HG03159 (cell line): ENCODE results near the gene ARID5B.

Experiments used
- ATAC-seq: cut with Tn5 transposase; IDR thresholded peaks from one replicate; pipeline ENCODE4 v1.9.1; 2021; ENCODE audit warnings: mild to moderate bottlenecking, moderate library complexity; ENCODE audit not compliant: unreplicated experiment

Gene ARID5B

GRCh38 chr10:62069452-62070178 is 168.1 kb downstream of the ARID5B start:
- no peak for ATAC-seq

DNA sequence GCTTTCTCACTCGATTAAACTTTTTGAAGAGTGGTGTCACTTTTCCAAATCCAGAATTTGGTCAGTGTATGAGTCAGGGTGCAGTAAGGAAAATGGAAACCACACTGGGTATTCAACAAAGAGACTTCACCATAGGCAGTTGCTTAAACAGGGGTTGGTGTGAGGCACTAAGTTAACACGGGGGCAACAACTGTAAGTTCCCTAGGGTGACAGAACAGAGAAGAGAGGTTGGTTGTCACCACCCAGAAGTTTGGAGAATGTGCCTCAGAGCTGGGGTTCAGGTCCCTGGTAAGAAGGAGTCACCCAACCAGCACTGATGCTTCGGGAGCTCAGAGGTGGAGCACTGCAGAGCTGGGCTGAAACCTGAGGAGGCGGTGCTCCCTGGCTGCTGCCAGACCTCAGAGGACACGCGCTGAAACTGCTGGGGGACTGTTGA is 170.4 kb downstream of the ARID5B start:
- no peak for ATAC-seq

DNA sequence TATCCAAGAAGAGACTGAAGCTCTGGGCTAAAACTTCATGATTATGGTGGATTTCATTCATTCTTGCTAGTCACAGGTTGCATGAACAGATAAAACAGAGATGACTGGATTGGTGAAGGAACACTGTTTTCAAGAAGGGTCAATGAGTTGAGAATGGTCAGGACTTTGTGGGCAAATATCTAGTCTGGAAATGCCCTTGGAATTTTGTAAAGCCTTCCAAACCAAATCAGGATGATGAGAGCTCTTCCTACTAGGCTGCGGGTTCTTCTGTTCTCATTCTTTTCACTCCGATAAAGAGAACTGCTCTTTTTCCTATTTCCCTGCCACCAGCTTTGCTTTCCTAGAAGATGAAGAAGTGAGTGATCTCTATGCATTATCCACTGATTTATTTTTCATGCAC is 171.4 kb downstream of the ARID5B start:
- no peak for ATAC-seq

GRCh38 chr10:62073429-62073828 is 171.9 kb downstream of the ARID5B start:
- no peak for ATAC-seq

GRCh38 chr10:62075414-62075813 is 173.9 kb downstream of the ARID5B start:
- no peak for ATAC-seq

- ATAC-seq: no peak
These were observed 174.4 kb downstream of the ARID5B start for GRCh38 chr10:62075912-62076311.

DNA sequence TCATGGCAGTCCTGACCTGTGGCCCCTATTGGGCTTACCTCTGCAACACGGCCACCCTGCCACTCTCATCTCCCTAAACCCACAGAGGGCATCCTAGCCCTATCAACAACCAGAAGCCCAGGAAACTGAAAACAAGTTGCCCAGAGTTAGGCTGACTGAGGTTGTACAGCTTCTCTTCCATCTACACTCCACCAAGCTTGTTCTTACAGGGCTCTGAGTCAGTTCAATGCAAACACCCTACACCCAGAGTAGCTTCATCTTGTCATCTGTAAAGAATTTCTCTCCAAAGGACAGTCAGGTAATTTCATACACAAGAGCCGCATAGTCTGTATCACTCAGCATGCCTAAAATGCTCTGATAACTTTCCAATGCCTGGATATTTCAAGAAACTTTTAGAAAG is 175.4 kb downstream of the ARID5B start:
- ATAC-seq: no peak

DNA sequence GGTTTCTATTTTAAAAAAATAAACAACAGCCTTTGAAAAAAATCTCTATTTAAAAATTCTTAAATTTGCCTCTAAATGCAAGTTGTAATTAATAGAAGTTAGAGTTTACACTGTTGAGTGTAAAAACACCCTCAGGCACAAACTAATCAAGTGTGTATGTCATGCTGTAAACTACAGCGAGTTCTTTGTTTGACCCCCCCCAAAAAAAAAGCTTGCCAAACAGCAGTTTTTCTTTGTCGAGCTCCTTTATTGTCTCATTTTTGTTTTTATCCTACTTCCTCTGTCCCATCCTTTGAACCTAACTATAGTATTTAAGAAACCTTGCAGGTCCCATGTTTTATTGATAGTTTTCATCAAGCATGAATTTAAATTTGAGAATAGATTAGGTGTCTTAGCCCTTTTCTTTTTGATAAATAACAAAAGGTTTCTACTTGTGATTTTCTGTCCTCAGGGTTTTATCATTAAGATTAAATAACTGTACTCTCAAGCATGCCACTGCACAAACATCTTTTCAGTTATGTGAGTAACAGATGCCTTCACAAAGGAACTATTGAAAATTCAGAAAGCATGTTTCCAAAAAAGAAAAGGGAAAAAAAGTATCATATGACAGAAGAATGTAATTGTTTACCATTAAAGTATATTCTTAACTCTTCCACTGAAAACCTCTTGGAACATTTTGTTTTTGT is 176.0 kb downstream of the ARID5B start:
- no peak for ATAC-seq

DNA sequence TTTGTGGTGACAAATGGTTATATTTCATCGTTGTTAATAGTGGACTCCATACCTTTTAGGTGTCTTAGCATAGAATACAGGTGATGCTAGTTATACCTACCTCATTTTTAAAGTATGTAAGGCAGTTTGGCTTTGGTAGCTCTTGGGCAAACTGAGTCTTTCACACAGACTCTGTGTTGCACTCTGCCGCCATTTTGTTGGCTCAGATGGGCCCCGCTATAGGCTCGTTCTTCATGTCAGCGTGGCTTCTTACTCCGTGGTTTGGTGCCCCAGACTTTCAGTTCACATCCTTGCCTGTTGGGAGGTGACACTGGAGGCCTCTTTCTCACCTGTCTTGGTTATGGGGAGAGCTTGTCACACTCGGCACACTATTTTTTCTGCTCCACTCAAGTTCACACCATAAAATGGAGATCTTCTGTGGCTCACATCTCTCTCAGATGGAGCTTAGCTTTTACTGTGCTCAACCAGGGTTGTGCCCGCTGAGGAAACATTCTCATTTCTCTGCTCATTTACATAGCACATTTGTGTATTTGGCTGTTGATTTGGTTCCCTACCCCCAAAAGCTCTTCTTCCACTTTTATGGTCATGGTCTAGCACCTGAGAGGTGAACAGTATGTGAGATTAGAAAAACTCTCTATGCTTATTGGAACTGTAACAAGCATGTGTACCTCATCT is 178.5 kb downstream of the ARID5B start:
- ATAC-seq: peak; percentile 73

DNA sequence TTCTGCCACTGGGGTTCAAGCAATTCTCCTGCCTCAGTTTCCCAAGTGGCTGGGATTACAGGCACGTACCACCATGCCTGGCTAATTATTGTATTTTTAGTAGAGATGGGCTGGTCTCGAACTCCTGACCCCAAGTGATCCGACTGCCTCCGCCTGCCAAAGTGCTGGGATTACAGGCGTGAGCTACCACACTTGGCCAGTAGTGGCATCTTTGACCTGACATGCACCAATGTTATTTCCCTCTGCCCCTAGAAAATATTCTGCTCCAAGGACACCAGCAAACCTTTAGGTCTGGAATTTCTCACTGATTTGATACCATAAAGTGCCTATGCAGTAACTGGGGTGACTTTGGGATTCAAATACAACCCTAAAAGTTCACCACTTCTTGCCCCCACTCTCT is 179.4 kb downstream of the ARID5B start:
- ATAC-seq: no peak

DNA sequence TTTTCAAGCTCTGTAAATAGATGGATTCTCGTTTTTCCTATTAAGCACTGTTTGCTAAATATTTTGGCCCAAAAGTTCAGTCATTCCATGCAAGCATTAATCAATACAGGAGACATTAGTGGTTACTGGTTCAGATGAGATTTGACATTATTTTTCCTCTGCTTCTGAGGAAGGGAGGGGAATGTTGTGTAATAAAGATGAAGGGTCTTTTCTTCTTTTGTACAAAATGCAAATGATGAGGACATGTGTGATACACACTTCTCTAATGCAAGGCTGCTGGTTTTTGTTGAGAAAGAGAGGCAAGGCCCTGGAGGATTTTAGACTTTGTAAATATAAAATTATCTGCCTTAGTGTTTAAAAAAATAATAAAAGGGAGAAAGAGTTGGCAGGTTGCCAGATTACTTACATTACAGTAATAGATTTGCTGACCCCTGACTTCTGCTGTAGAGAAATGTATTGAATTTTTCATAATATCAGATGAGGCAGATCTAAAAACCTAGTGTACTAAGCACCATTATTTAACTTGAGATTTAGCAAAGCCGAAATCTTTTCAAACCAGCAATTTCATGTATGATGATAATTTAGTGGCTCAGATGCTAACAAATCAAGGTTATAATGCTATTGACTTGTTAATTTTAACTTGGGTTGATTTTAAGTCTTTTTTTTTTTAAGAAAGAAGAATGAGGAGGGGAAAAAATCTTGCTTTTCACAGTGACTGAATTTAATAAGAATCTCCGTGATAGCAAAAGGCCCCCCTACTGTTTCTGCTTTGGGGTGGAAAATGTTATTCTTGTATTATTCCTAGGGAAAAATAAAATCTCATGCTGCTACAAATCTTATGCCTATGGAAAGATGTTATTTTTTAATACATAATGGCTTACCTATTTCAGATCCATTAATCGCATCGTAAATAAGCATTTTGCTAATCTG is 180.1 kb downstream of the ARID5B start:
- no peak for ATAC-seq

DNA sequence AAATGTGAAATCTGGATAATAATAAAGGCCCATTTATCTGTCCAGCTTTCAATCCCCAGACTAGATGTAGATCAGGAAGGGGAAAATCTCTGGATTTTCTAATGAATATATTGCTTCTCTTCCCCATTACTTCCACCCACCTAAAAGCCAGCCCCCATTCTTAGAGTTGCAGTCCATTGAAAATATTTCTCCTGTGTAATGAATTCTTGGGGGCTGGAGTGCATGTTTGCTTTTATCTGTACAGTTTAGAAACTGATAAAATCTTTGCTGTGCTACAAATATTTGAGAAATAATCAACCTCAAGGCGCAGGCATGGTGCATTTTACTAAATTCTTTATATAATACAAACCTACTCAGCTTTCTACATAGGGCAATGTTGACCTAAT is 180.8 kb downstream of the ARID5B start:
- no peak for ATAC-seq

GRCh38 chr10:62082729-62083411 is 181.4 kb downstream of the ARID5B start:
- peak; percentile 36 for ATAC-seq

DNA sequence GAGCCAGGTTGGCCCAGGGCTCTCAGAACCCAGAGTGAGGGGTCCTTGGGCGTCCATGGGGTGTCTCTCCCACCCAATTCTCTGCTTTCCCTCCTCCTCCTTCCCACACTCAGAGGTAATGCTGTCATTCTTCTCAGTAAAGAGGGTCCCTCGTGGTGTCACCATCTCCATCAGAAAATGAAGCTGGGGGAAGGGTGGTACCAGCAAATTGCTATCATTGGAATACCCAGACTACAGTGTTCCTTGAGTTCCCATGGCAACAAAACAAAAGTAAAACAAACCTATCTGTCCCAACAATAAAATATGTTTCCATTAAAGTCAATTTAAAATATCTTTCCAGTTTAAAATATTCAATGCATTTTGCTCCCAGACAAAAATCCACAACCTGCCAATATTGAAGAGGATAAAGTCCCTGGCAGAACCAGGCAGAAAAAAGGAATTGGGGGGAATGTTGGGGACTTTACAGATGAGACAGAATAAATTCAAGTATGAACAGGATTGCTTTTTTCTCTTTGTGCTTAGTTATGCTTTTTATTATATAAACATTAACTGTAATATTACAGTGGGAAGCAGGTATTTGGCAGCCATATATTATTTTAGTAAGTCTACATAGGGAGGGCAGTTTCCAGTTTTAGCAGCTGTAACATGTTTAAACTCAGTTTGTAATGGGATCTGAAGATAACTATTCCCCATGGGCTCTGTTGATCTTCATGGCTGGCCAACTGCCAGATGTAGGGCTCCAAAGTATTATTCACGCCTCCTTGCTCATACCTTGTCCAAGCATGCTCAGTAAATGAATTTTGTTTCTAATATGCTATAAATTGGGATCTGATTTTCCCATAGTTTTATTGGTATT is 182.1 kb downstream of the ARID5B start:
- no peak for ATAC-seq

DNA sequence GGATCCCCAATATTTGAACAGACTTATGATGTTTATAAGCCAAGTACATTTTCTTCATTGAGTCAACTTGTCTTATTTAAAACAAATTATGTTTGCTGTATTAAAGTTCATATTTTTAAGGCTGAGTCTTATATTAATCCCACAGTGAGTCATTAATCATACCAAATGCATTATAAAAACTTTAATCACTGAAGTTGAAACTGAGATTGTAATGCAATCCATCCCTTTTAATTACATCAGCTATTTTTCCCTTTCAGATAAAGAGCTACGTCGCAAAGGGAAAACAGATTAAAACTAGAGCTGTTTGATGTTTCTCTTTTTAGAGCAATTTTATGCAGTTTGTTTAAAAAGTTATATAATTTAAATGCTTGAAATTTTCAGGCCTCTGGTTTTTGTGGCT is 183.0 kb downstream of the ARID5B start:
- no peak for ATAC-seq

DNA sequence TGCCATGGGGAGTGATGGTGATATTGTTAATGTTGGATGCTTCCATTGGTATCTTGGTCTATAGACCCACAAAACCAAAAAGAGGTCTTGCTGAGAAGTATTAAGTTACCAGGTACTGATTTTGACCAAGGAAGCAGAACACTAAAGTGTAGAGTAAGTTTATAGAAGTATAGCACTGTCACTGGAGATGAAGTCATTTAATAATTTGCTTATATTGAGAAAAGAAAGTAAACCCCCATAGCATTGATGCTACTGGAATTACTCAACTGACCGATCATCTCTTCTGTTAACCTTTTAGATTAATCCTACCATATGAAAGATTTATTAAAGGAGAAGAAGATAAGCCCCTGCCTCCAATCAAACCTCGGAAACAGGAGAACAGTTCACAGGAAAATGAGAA is 183.9 kb downstream of the ARID5B start:
- ATAC-seq: no peak

DNA sequence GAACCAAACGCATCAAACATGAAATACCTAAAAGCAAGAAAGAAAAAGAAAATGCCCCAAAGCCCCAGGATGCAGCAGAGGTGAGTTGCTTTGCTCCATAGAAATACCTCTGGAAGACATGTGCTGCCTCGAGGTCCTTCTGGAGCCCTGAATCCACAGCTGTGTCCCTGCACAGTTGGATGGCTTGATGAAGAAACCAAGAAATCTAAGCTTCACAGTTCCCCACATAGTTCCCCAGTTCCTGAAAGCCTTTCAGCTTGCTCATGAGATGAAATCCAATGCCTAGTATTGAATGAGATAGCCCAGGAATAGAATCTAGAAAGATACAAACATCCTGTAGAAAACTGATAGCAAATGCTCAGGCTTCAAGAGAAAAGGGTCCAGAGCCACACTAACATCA is 184.3 kb downstream of the ARID5B start:
- ATAC-seq: no peak

GRCh38 chr10:62087329-62087728 is 185.8 kb downstream of the ARID5B start:
- ATAC-seq: no peak

- no peak for ATAC-seq
These were observed 187.3 kb downstream of the ARID5B start for GRCh38 chr10:62088786-62089185.
